T47D (cell line): ENCODE results near the gene PROX1.

Experiments
- DNase-seq, 2 experiments: peaks; one replicate each; pipeline versions ENCODE4 v3.0.0 to v3.0.0-alpha.2; 2011 to 2012; ENCODE audit warnings: low read depth in 1 of 2, low spot score in 1 of 2
- JUND ChIP-seq: IDR thresholded peaks from 2 replicates; pipeline ENCODE4 v1.6.1; 2012; ENCODE audit warnings: low read depth
- in situ Hi-C: cut with HindIII; loops from 2 replicates; pipeline ENCODE4 v1.10.0; 2016; ENCODE audit warnings: low sequenced_read_pairs, low pct_unique_long_range_greater_than_20kb

Gene PROX1

GRCh38 chr1:213983493-213984386 is 4.0 kb upstream of the PROX1 start:
- TF ChIP-seq JUND, result no peak
- no peak for DNase-seq
- in situ Hi-C loops, result no loop called here

- in situ Hi-C loops, result no loop called here
- peak; percentile 37 to 65 for DNase-seq
- TF ChIP-seq JUND, result no peak
Observed at GRCh38 chr1:213984387-213985208, 3.2 kb upstream of the PROX1 start.

GRCh38 chr1:213985209-213986019 is 2.4 kb upstream of the PROX1 start:
- DNase-seq, result no peak
- in situ Hi-C loops, result no loop called here
- no peak for TF ChIP-seq JUND

- in situ Hi-C loops, result no loop called here
- peak in 1 of 2 experiments; percentile 43 for DNase-seq
- no peak for TF ChIP-seq JUND
Observed at GRCh38 chr1:213986020-213986924, 1.5 kb upstream of the PROX1 start.

- in situ Hi-C loops, result no loop called here
- no peak for TF ChIP-seq JUND
- DNase-seq, result no peak
Observed at GRCh38 chr1:213986925-213987250, 885 bp upstream of the PROX1 start.

- in situ Hi-C loops, result no loop called here
- TF ChIP-seq JUND, result no peak
- peak in 1 of 2 experiments; percentile 98 for DNase-seq
Observed at GRCh38 chr1:213987422-213987926, 299 bp upstream of the PROX1 start.

- in situ Hi-C loops, result no loop called here
- DNase-seq, result no peak
- no peak for TF ChIP-seq JUND
Observed at GRCh38 chr1:213988507-213989001, 781 bp downstream of the PROX1 start.

- no peak for DNase-seq
- no peak for TF ChIP-seq JUND
- in situ Hi-C loops, result no loop called here
Observed at GRCh38 chr1:213989002-213989855, 1.5 kb downstream of the PROX1 start.

- DNase-seq, result no peak
Observed at GRCh38 chr1:213993929-213994328, 6.2 kb downstream of the PROX1 start.

GRCh38 chr1:213994888-213995287 is 7.1 kb downstream of the PROX1 start:
- in situ Hi-C loops, result no loop called here
- TF ChIP-seq JUND, result no peak
- no peak for DNase-seq

More at GRCh38 chr1:213993929-213994328, 6.2 kb downstream of the PROX1 start:
- in situ Hi-C loops, result no loop called here
- no peak for TF ChIP-seq JUND
